MM.1S (cell line): ENCODE results near the gene SIT1.

Source experiments
- DNase-seq: peaks from one replicate; pipeline ENCODE4 v3.0.0-alpha.2; 2015
- H2AFZ ChIP-seq: fragments of 300-600 bp; sonication (generic); 2 replicates; pipeline ENCODE4 v1.6.0; 2016; ENCODE audit warnings: antibody characterized with exemption, low read length
- H3F3A ChIP-seq: fragments of 300-600 bp; sonication (generic); 2 replicates; pipeline ENCODE4 v1.6.1; 2016; ENCODE audit warnings: mild to moderate bottlenecking, antibody characterized with exemption, low read length, moderate library complexity, mixed read lengths; ENCODE audit not compliant: insufficient read depth
- H3K27ac ChIP-seq: fragments of 300-600 bp; sonication (generic); 2 replicates; pipeline ENCODE4 v1.5.1; 2016; ENCODE audit warnings: mild to moderate bottlenecking, low read length
- H3K27me3 ChIP-seq: fragments of 300-600 bp; sonication (generic); replicated peaks from 2 replicates; pipeline ENCODE4 v1.6.0; 2016; ENCODE audit warnings: low read length; ENCODE audit not compliant: insufficient read depth
- H3K36me3 ChIP-seq: fragments of 300-600 bp; sonication (generic); replicated peaks from 2 replicates; pipeline ENCODE4 v1.6.1; 2016; ENCODE audit warnings: mild to moderate bottlenecking, low read length, mixed read lengths; ENCODE audit not compliant: insufficient read depth
- H3K4me1 ChIP-seq: fragments of 300-600 bp; sonication (generic); 2 replicates; pipeline ENCODE4 v1.6.1; 2016; ENCODE audit warnings: low read length, mixed read lengths
- H3K4me2 ChIP-seq: fragments of 300-600 bp; sonication (generic); 2 replicates; pipeline ENCODE4 v1.6.0; 2016; ENCODE audit warnings: low read depth, low read length
- H3K4me3 ChIP-seq: fragments of 300-600 bp; sonication (generic); 2 replicates; pipeline ENCODE4 v1.5.1; 2016; ENCODE audit warnings: low read length, mixed read lengths
- H3K79me2 ChIP-seq: fragments of 300-600 bp; sonication (generic); 2 replicates; pipeline ENCODE4 v1.6.1; 2016; ENCODE audit warnings: mixed run types, low read length, mixed read lengths
- H3K9ac ChIP-seq: fragments of 300-600 bp; sonication (generic); 2 replicates; pipeline ENCODE4 v1.6.1; 2016; ENCODE audit warnings: low read length, mixed read lengths
- H3K9me2 ChIP-seq: fragments of 300-600 bp; sonication (generic); replicated peaks from 2 replicates; pipeline ENCODE4 v1.6.1; 2016; ENCODE audit warnings: mild to moderate bottlenecking, low read length, mixed read lengths; ENCODE audit not compliant: insufficient read depth
- H3K9me3 ChIP-seq: fragments of 300-600 bp; sonication (generic); replicated peaks from 2 replicates; pipeline ENCODE4 v1.6.1; 2016; ENCODE audit warnings: mild to moderate bottlenecking, low read length, mixed read lengths; ENCODE audit not compliant: insufficient read depth
- H4K20me1 ChIP-seq: fragments of 300-600 bp; sonication (generic); 2 replicates; pipeline ENCODE4 v1.6.1; 2016; ENCODE audit warnings: mild to moderate bottlenecking, low read length, moderate library complexity, mixed read lengths; ENCODE audit not compliant: insufficient read depth
- CTCF ChIP-seq: fragments of 300-600 bp; sonication (generic); IDR thresholded peaks from 2 replicates; pipeline ENCODE4 v1.5.1; 2016; ENCODE audit warnings: antibody characterized with exemption, low read length, mixed read lengths
- EZH2 ChIP-seq: fragments of 300-600 bp; sonication (generic); optimal IDR thresholded peaks from 2 replicates; pipeline ENCODE3; 2017; ENCODE audit warnings: low read depth, mild to moderate bottlenecking, antibody characterized with exemption, low read length, mixed read lengths
- EZH2phosphoT487 ChIP-seq: fragments of 300-600 bp; sonication (generic); IDR thresholded peaks from 2 replicates; pipeline ENCODE4 v1.6.1; 2018; ENCODE audit warnings: antibody characterized with exemption, low read length

The SIT1 gene

GRCh38 chr9:35636135-35636876 is 14.4 kb downstream of the SIT1 start:
- Histone ChIP-seq H4K20me1 (no peaks in the 10 kb centered on the region), H3K9me3 (no peaks in the 10 kb centered on the region), H3K4me2 (no peak overlapping the region), H3K79me2 (no peaks in the 10 kb centered on the region), H3K4me1 (peaks cover 10% of the 10 kb centered on the region), H2AFZ (no peak overlapping the region), H3K9ac (no peak overlapping the region), H3K27me3 (no peaks in the 10 kb centered on the region), H3K27ac (no peak overlapping the region), H3F3A (no peaks in the 10 kb centered on the region), H3K9me2 (no peaks in the 10 kb centered on the region), H3K4me3 (no peak overlapping the region), H3K36me3 (no peaks in the 10 kb centered on the region)
- TF ChIP-seq CTCF (no peak), EZH2phosphoT487 (no peak), EZH2 (no peak)
- no peak for DNase-seq

GRCh38 chr9:35635730-35636129 is 15.0 kb downstream of the SIT1 start:
- no peak for TF ChIP-seq EZH2
- TF ChIP-seq EZH2phosphoT487, result no peak
- no peak for TF ChIP-seq CTCF
- Histone ChIP-seq H3K27me3 (no peaks in the 10 kb centered on the region), H3F3A (no peaks in the 10 kb centered on the region), H2AFZ (no peak overlapping the region), H3K9me2 (no peaks in the 10 kb centered on the region), H3K4me3 (no peak overlapping the region), H3K79me2 (no peaks in the 10 kb centered on the region), H4K20me1 (no peaks in the 10 kb centered on the region), H3K9me3 (no peaks in the 10 kb centered on the region), H3K9ac (no peak overlapping the region), H3K4me2 (no peak overlapping the region), H3K36me3 (no peaks in the 10 kb centered on the region), H3K27ac (no peak overlapping the region), H3K4me1 (peaks cover 10% of the 10 kb centered on the region)
- DNase-seq, result no peak

- Histone ChIP-seq H3F3A (no peaks in the 10 kb centered on the region), H3K36me3 (no peaks in the 10 kb centered on the region)
- TF ChIP-seq EZH2 (no peak), EZH2phosphoT487 (no peak), CTCF (no peak)
Measured at GRCh38 chr9:35629597-35629996, 21.1 kb downstream of the SIT1 start.

More at GRCh38 chr9:35629597-35629996, 21.1 kb downstream of the SIT1 start:
- Histone ChIP-seq H3K4me1 (no peaks in the 10 kb centered on the region), H4K20me1 (no peaks in the 10 kb centered on the region), H3K79me2 (no peaks in the 10 kb centered on the region), H3K9me3 (no peaks in the 10 kb centered on the region), H3K4me3 (no peak overlapping the region), H2AFZ (no peak overlapping the region), H3K4me2 (no peak overlapping the region), H3K9me2 (no peaks in the 10 kb centered on the region), H3K27me3 (no peaks in the 10 kb centered on the region), H3K9ac (no peak overlapping the region), H3K27ac (no peak overlapping the region)
- no peak for DNase-seq
